ENCODE measurements around the gene NOG.

DNA sequence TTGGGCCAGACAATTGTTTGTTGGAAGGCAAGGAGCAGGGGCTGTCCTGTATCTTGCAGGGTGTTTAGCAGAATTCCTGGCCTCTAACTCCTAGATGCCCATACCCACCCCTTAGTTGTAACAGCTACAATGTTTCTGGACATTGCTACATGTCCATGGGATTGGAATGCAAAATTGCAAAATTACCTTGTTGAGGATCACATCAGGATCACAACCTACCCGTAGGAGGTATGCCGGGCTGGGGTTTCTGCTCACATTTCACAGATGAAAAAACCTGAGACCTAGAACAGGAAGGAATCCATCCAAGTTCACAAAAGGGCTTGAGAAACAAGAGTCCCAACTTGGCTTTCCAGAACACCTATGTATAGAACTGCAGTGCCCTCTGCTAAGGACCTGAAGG is 22.7 kb downstream of the NOG start:
- TF ChIP-seq, protein P1, sequence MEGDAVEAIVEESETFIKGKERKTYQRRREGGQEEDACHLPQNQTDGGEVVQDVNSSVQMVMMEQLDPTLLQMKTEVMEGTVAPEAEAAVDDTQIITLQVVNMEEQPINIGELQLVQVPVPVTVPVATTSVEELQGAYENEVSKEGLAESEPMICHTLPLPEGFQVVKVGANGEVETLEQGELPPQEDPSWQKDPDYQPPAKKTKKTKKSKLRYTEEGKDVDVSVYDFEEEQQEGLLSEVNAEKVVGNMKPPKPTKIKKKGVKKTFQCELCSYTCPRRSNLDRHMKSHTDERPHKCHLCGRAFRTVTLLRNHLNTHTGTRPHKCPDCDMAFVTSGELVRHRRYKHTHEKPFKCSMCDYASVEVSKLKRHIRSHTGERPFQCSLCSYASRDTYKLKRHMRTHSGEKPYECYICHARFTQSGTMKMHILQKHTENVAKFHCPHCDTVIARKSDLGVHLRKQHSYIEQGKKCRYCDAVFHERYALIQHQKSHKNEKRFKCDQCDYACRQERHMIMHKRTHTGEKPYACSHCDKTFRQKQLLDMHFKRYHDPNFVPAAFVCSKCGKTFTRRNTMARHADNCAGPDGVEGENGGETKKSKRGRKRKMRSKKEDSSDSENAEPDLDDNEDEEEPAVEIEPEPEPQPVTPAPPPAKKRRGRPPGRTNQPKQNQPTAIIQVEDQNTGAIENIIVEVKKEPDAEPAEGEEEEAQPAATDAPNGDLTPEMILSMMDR (IDR thresholded peaks at IDR 0.05) = no peak
- TF ChIP-seq POLR2A (IDR thresholded peaks at IDR 0.05) (no peak), POLR2AphosphoS5 (IDR thresholded peaks at IDR 0.05) (no peak), EP300 (IDR thresholded peaks at IDR 0.05) (no peak)
